H1 (cell line): ENCODE results near the gene LHFPL6. TPM values are rescaled to one million over a fixed set of nuclear protein-coding genes. Genes with fewer than 3 reads are reported as not detected.

Experiments used
- CTCF ChIA-PET: fragments of 300-600 bp; sonication (Branson Sonifier 250); formaldehyde crosslinking; loops from one replicate; lab custom pipeline; 2021; ENCODE audit not compliant: partially characterized antibody; lab: Charles Lee
- POLR2A ChIA-PET: fragments of 300-600 bp; sonication (Branson Sonifier 250); formaldehyde crosslinking; loops from one replicate; lab custom pipeline; 2021; ENCODE audit warnings: inconsistent platforms; ENCODE audit not compliant: partially characterized antibody; lab: Charles Lee
- DNase-seq, 2 experiments: peaks; one replicate each; pipeline versions ENCODE4 v3.0.0 to v3.0.0-alpha.2; 2010 to 2022; ENCODE audit warnings: low spot score in 2 of 2, low read depth in 1 of 2, mixed read lengths in 1 of 2
- FAIRE-seq: peaks from 2 replicates; lab custom pipeline; 2011; peaks lifted over from hg19 to GRCh38; lab: Jason Lieb, UNC
- H2AFZ ChIP-seq: 2 replicates; pipeline ENCODE4 v1.8.1; 2012; ENCODE audit warnings: low read length, inconsistent platforms
- H2AK5ac ChIP-seq: 2 replicates; pipeline ENCODE4 v1.6.1; 2013; ENCODE audit warnings: low read depth, low read length
- H2BK120ac ChIP-seq: replicated peaks from 2 replicates; pipeline ENCODE3; 2013; ENCODE audit warnings: low read depth, low read length, inconsistent platforms
- H2BK12ac ChIP-seq: 2 replicates; pipeline ENCODE4 v1.6.1; 2013; ENCODE audit warnings: low read depth, low read length
- H2BK15ac ChIP-seq: 2 replicates; pipeline ENCODE4 v1.6.1; 2013; ENCODE audit warnings: low read length
- H2BK20ac ChIP-seq: 2 replicates; pipeline ENCODE4 v1.6.1; 2013; ENCODE audit warnings: low read length
- H2BK5ac ChIP-seq: 2 replicates; pipeline ENCODE4 v1.6.1; 2013; ENCODE audit warnings: low read depth, low read length
- H3K14ac ChIP-seq: 2 replicates; pipeline ENCODE4 v1.6.1; 2013; ENCODE audit warnings: inconsistent platforms; ENCODE audit not compliant: insufficient read length
- H3K18ac ChIP-seq: 2 replicates; pipeline ENCODE4 v1.6.1; 2013; ENCODE audit warnings: low read length; ENCODE audit errors: extremely low read depth
- H3K23ac ChIP-seq: 2 replicates; pipeline ENCODE4 v1.6.1; 2013; ENCODE audit warnings: inconsistent platforms; ENCODE audit not compliant: insufficient read length
- H3K23me2 ChIP-seq: 2 replicates; pipeline ENCODE4 v1.6.1; 2013; ENCODE audit warnings: low read depth, low read length
- H3K27ac ChIP-seq: 2 replicates; pipeline ENCODE4 v1.6.1; 2011; ENCODE audit warnings: low read depth, low read length, inconsistent platforms
- H3K27me3 ChIP-seq, 4 experiments: replicated peaks in 1 of 4; 1 replicate in 1 of 4; 2 replicates in 3 of 4; pipeline versions ENCODE4 v1.6.1 to v1.8.1; 2011 to 2013; ENCODE audit warnings: low read length in 3 of 4, mild to moderate bottlenecking in 3 of 4, inconsistent platforms in 2 of 4, mixed read lengths in 2 of 4, moderate library complexity in 1 of 4; ENCODE audit not compliant: control insufficient read depth in 3 of 4, insufficient read depth in 3 of 4; ENCODE audit errors: extremely low read depth in 1 of 4
- H3K36me3 ChIP-seq, 4 experiments: 2 replicates each; pipeline versions ENCODE4 v1.6.1 to v1.8.1; 2011 to 2013; ENCODE audit warnings: mild to moderate bottlenecking in 4 of 4, low read length in 3 of 4, moderate library complexity in 2 of 4, control low read depth in 1 of 4, inconsistent platforms in 1 of 4; ENCODE audit not compliant: insufficient read depth in 4 of 4, control insufficient read depth in 2 of 4
- H3K4ac ChIP-seq: replicated peaks from 2 replicates; pipeline ENCODE3; 2013; ENCODE audit warnings: low read length, low read depth, mixed read lengths, inconsistent platforms; ENCODE audit not compliant: insufficient read length
- H3K4me1 ChIP-seq, 4 experiments: replicated peaks in 1 of 4; 1 replicate in 1 of 4; 2 replicates in 3 of 4; pipeline versions ENCODE4 v1.6.1 to v1.8.1; 2011 to 2013; ENCODE audit warnings: low read length in 3 of 4, inconsistent platforms in 2 of 4, mixed read lengths in 1 of 4; ENCODE audit not compliant: insufficient read depth in 4 of 4, control insufficient read depth in 3 of 4
- H3K4me2 ChIP-seq, 2 experiments: 2 replicates each; pipeline versions ENCODE4 v1.6.1 to v1.8.1; 2011 to 2013; ENCODE audit warnings: low read depth in 2 of 2, low read length in 2 of 2, control low read depth in 1 of 2, inconsistent platforms in 1 of 2, mild to moderate bottlenecking in 1 of 2; ENCODE audit not compliant: insufficient read depth in 1 of 2
- H3K4me3 ChIP-seq, 4 experiments: fragments of 200-600, 300-600 bp in 1 of 4; sonication (generic), shearing (Covaris generic), sonication (Bioruptor Twin) in 1 of 4; 2 replicates each; pipeline versions ENCODE4 v1.5.1 to v1.8.1; 2011 to 2016; ENCODE audit warnings: low read length in 4 of 4, low read depth in 3 of 4, control low read depth in 2 of 4, inconsistent platforms in 2 of 4, mild to moderate bottlenecking in 2 of 4, mixed read lengths in 1 of 4, moderate library complexity in 1 of 4; ENCODE audit not compliant: insufficient read depth in 2 of 4; ENCODE audit errors: extremely low read depth in 1 of 4
- H3K56ac ChIP-seq: replicated peaks from 2 replicates; pipeline ENCODE3; 2013; ENCODE audit warnings: low read depth, mild to moderate bottlenecking, mixed read lengths, low read length, inconsistent platforms; ENCODE audit not compliant: insufficient read length
- H3K79me1 ChIP-seq: 2 replicates; pipeline ENCODE4 v1.6.1; 2013; ENCODE audit warnings: low read depth, low read length, control low read depth
- H3K79me2 ChIP-seq, 2 experiments: 2 replicates each; pipeline versions ENCODE4 v1.6.1 to v1.8.1; 2012 to 2013; ENCODE audit warnings: low read length in 2 of 2, mild to moderate bottlenecking in 2 of 2, inconsistent platforms in 1 of 2; ENCODE audit not compliant: insufficient read depth in 2 of 2, control insufficient read depth in 1 of 2
- H3K9ac ChIP-seq, 4 experiments: replicated peaks in 1 of 4; 1 replicate in 1 of 4; 2 replicates in 3 of 4; pipeline versions ENCODE4 v1.6.1 to v1.8.1; 2011 to 2013; ENCODE audit warnings: low read depth in 3 of 4, low read length in 3 of 4, control low read depth in 2 of 4, mild to moderate bottlenecking in 2 of 4, moderate library complexity in 2 of 4, inconsistent platforms in 1 of 4; ENCODE audit errors: extremely low read depth in 1 of 4
- H3K9me3 ChIP-seq, 2 experiments: 2 replicates each; pipeline versions ENCODE4 v1.6.1 to v1.8.1; 2012 to 2013; ENCODE audit warnings: mild to moderate bottlenecking in 2 of 2, moderate library complexity in 2 of 2, control low read depth in 1 of 2, inconsistent platforms in 1 of 2, low read depth in 1 of 2, low read length in 1 of 2, mixed read lengths in 1 of 2; ENCODE audit not compliant: insufficient read depth in 2 of 2
- H4K20me1 ChIP-seq, 2 experiments: replicated peaks in 1 of 2; 2 replicates each; pipeline versions ENCODE3 to v1.8.1; 2011 to 2013; ENCODE audit warnings: inconsistent platforms in 2 of 2, low read length in 2 of 2, mild to moderate bottlenecking in 1 of 2; ENCODE audit not compliant: insufficient read depth in 2 of 2, control insufficient read depth in 1 of 2
- H4K5ac ChIP-seq: 2 replicates; pipeline ENCODE4 v1.6.1; 2013; ENCODE audit warnings: low read length, low read depth, mixed read lengths, inconsistent platforms; ENCODE audit not compliant: insufficient read length
- H4K8ac ChIP-seq: 2 replicates; pipeline ENCODE4 v1.8.0; 2013; ENCODE audit warnings: mild to moderate bottlenecking, moderate library complexity, low read length, inconsistent platforms; ENCODE audit not compliant: insufficient read depth; ENCODE audit errors: extremely low read depth
- H4K91ac ChIP-seq: replicated peaks from 2 replicates; pipeline ENCODE3; 2013; ENCODE audit warnings: low read length, mixed read lengths, inconsistent platforms; ENCODE audit not compliant: insufficient read length
- NRF1 ChIP-seq: IDR thresholded peaks from 2 replicates; pipeline ENCODE4 v1.6.1; 2011; ENCODE audit warnings: mild to moderate bottlenecking, low read depth, low read length, improper control_type of control experiment
- YY1 ChIP-seq: IDR thresholded peaks from 2 replicates; pipeline ENCODE4 v1.6.1; 2011; ENCODE audit warnings: low read depth, mild to moderate bottlenecking, low read length
- WGBS, 2 experiments: shearing (Covaris generic) in 1 of 2; methylation state at CpG; one replicate each; pipeline versions ENCODE4 v1.1.6 to v1.1.7; 2013 to 2015; ENCODE audit warnings: low lambda C conversion rate in 2 of 2, mixed read lengths in 2 of 2, inconsistent platforms in 1 of 2, low coverage in 1 of 2, missing lambda C conversion rate in 1 of 2; ENCODE audit not compliant: insufficient replicate concordance in 2 of 2, insufficient coverage in 1 of 2, insufficient read length in 1 of 2; ENCODE audit errors: extremely low coverage in 1 of 2, missing lambda C conversion rate in 1 of 2; 5-methylcytosine and 5-hydroxymethylcytosine counted together
- polyA plus RNA-seq, 7 experiments: library from polyadenylated mRNA; depleted of rRNA in 3 of 7; stranded (reverse) in 5 of 7; unstranded in 2 of 7; fragments of >200 nt in 5 of 7; fragments of 200-250 nt in 2 of 7; gene quantifications; 1 replicate in 5 of 7; 2 replicates in 1 of 7; 4 replicates in 1 of 7; pipeline versions ENCODE4 v1.2.1 to v1.2.3, GENCODE V29; 2011 to 2013; ENCODE audit warnings: missing spikeins in 2 of 7, mixed read lengths in 2 of 7
- total RNA-seq: library from RNA; stranded (reverse); fragmentation: NEBNext Ultra II Directional; extraction: Animal tissue kit (Norgen Biotek cat#: 25700); gene quantifications from 2 replicates; pipeline ENCODE4 v1.2.1, GENCODE V29; 2021

Gene LHFPL6
- total and polyA plus RNA-seq, 2 of the 8 experiments (the other 6 are each of a cell fraction or from before 2014, with no cell fraction given) = 7.6 to 17.0 TPM

DNA sequence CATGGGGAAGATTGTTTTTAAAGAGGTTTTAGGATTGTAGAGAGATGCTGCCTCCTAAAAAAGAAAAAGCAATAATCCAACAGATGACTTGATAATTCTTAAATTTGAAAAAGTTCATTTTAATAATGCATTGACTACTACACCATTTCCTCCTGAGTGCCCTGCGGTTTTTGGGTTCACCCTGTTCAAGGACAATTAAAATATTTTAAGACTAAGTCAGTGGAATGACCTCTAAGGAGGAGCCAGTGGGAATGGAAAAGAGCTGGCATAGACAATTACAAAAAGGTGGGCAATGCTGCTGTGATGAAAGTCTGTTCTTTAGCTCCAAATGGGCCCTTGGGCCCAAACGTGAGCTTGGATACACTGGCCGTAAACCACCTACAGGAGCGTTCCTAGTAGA, 217.8 kb downstream of the LHFPL6 start:
- Histone ChIP-seq H4K20me1 (peaks cover 2 to 19% of the 10 kb centered on the region in 2 experiments), H2BK20ac (no peak overlapping the region), H2BK15ac (no peak overlapping the region), H3K27ac (no peak overlapping the region), H3K4me1 (peaks cover 0 to 4% (median 3%) of the 10 kb centered on the region in 4 experiments; a peak in 5 of 7 replicates), H3K56ac (no peak overlapping the region), H3K79me1 (no peaks in the 10 kb centered on the region), H3K27me3 (peaks cover 71 to 89% (median 88%) of the 10 kb centered on the region in 4 experiments), H4K91ac (no peak overlapping the region), H3K9me3 (peaks cover 0 to 10% of the 10 kb centered on the region in 2 experiments; a peak in 2 of 4 replicates), H2BK12ac (no peak overlapping the region), H3K9ac (no peak overlapping the region), H2BK120ac (no peak overlapping the region), H3K4me3 (no peak overlapping the region; a peak in 1 of 8 replicates), H3K18ac (no peak overlapping the region), H4K5ac (no peak overlapping the region), H3K79me2 (no peaks in the 10 kb centered on the region), H3K23me2 (no peaks in the 10 kb centered on the region), H2AFZ (no peak overlapping the region), H3K36me3 (0 out of 8 replicates have a peak, but pooled peaks cover 0 to 4% (median 0%) of the 10 kb centered on the region in 4 experiments), H3K4me2 (0 out of 4 replicates have a peak overlapping the region, but pooled peaks of 1 of the 2 experiments have one; percentile 15), H3K14ac (no peak overlapping the region), H3K23ac (no peak overlapping the region), H3K4ac (no peak overlapping the region), H2AK5ac (no peak overlapping the region), H4K8ac (no peak overlapping the region), H2BK5ac (no peak overlapping the region)
- TF ChIP-seq YY1 (0 out of 2 replicates have a peak, but pooled peaks have one; percentile 5), NRF1 (no peak)
- CTCF ChIA-PET = interaction anchor here (0.7 to 2.5 kb wide), 11 partner anchors 9 to 888 kb away, joined by 3 to 10 read pairs (median 4); no protein-coding TSS in a partner anchor
- POLR2A ChIA-PET = interaction anchor here (1.1 to 1.7 kb wide), 2 partner anchors 43 to 231 kb away, joined by 3 read pairs; no protein-coding TSS in a partner anchor
- FAIRE-seq (no peak), DNase-seq (peak in 1 of 2 experiments; percentile 47)
- 11% methylated on average over 4 of the region's 4 CpGs; no CpG with 5 or more reads in 1 of the 2 experiments for WGBS, 2 experiments
